Measurements from ENCODE around the gene SUPT3H. TPM values are rescaled to one million over a fixed set of nuclear protein-coding genes. Genes with fewer than 3 reads are reported as not detected.

Gene SUPT3H
- total and polyA plus RNA-seq, 2 donors (not counting 1 experiment from before 2014, with no cell fraction given): 5.5 to 12.4 TPM

GRCh38 chr6:44789061-44789460, 588.7 kb downstream of the SUPT3H start:
- no peak overlapping the region for H2AFZ ChIP-seq (ENCODE audit: insufficient read depth, low read depth, low read length, poor library complexity, severe bottlenecking)
- H3K4me3 ChIP-seq (ENCODE audit: control extremely low read depth in 1 of 5, extremely low read depth in 1 of 5, insufficient read depth in 1 of 5, low read depth in 2 of 5, low read length in 4 of 5): no peak overlapping the region
- H3K27me3 ChIP-seq (replicated peaks in 1 of 4; ENCODE audit: control extremely low read depth in 1 of 4, control insufficient read depth in 3 of 4, insufficient read depth in 4 of 4, low read length in 3 of 4): no peaks in the 10 kb centered on the region
- no peak overlapping the region for H3K27ac ChIP-seq (ENCODE audit: low read length in 2 of 2)
- no peak for TF ChIP-seq EZH2 (IDR thresholded peaks at IDR 0.05; ENCODE audit: borderline replicate concordance, insufficient read depth, low read depth, low read length, poor library complexity, severe bottlenecking)
- TF ChIP-seq CTCF (IDR thresholded peaks at IDR 0.05): no peak
- no peaks in the 10 kb centered on the region for H3K4me1 ChIP-seq (ENCODE audit: control insufficient read depth in 2 of 2, insufficient read depth in 2 of 2, low read length in 2 of 2)
- no peak overlapping the region for H3K9ac ChIP-seq (ENCODE audit: low read length)
- H3K79me2 ChIP-seq (ENCODE audit: control insufficient read depth, insufficient read depth, low read length): no peaks in the 10 kb centered on the region
- CTCF ChIA-PET: no interaction called here
- H3K4me1 Mint-ChIP-seq: no peaks in the 10 kb centered on the region
- POLR2A ChIA-PET: no interaction called here
- no peak overlapping the region for H3K4me2 ChIP-seq (replicated peaks; ENCODE audit: low read depth, low read length, poor library complexity, severe bottlenecking)
- no peak for DNase-seq
- no peak overlapping the region for H3K27ac Mint-ChIP-seq
- no CpG with 5 or more reads among the region's 5 CpGs for WGBS (ENCODE audit: insufficient coverage)
- no peak for ATAC-seq (ENCODE audit: low read depth)
- peaks cover 6% of the 10 kb centered on the region for H3K27me3 Mint-ChIP-seq
- no peak overlapping the region for H3K4me3 Mint-ChIP-seq
- no peaks in the 10 kb centered on the region for H3K9me3 ChIP-seq (ENCODE audit: control extremely low read depth in 1 of 3, control insufficient read depth in 2 of 3, insufficient read depth in 1 of 3, low read length in 2 of 3)
- intact Hi-C loops (cut with micrococcal nuclease): no loop called here
- H4K20me1 ChIP-seq (ENCODE audit: control insufficient read depth, insufficient read depth, low read length, poor library complexity, severe bottlenecking): no peaks in the 10 kb centered on the region
- no peaks in the 10 kb centered on the region for H3K9me3 Mint-ChIP-seq (ENCODE audit: insufficient read depth)
- H3K36me3 ChIP-seq (replicated peaks in 1 of 2; ENCODE audit: control extremely low read depth in 1 of 2, control insufficient read depth in 1 of 2, extremely low read depth in 1 of 2, insufficient read depth in 2 of 2, low read length in 1 of 2): no peaks in the 10 kb centered on the region

- POLR2A ChIA-PET: no interaction called here
- Mint-ChIP-seq H3K4me3 (no peak overlapping the region), H3K9me3 (ENCODE audit: insufficient read depth) (no peaks in the 10 kb centered on the region), H3K4me1 (no peaks in the 10 kb centered on the region), H3K27me3 (peaks cover 6% of the 10 kb centered on the region), H3K27ac (no peak overlapping the region)
- Histone ChIP-seq H3K4me2 (replicated peaks; ENCODE audit: low read depth, low read length, poor library complexity, severe bottlenecking) (no peak overlapping the region), H3K79me2 (ENCODE audit: control insufficient read depth, insufficient read depth, low read length) (no peaks in the 10 kb centered on the region), H3K27ac (ENCODE audit: low read length in 2 of 2) (no peak overlapping the region), H4K20me1 (ENCODE audit: control insufficient read depth, insufficient read depth, low read length, poor library complexity, severe bottlenecking) (no peaks in the 10 kb centered on the region), H3K27me3 (replicated peaks in 1 of 4; ENCODE audit: control extremely low read depth in 1 of 4, control insufficient read depth in 3 of 4, insufficient read depth in 4 of 4, low read length in 3 of 4) (no peaks in the 10 kb centered on the region), H3K4me3 (ENCODE audit: control extremely low read depth in 1 of 5, extremely low read depth in 1 of 5, insufficient read depth in 1 of 5, low read depth in 2 of 5, low read length in 4 of 5) (no peak overlapping the region), H3K9ac (ENCODE audit: low read length) (no peak overlapping the region), H2AFZ (ENCODE audit: insufficient read depth, low read depth, low read length, poor library complexity, severe bottlenecking) (no peak overlapping the region), H3K4me1 (ENCODE audit: control insufficient read depth in 2 of 2, insufficient read depth in 2 of 2, low read length in 2 of 2) (no peaks in the 10 kb centered on the region), H3K9me3 (ENCODE audit: control extremely low read depth in 1 of 3, control insufficient read depth in 2 of 3, insufficient read depth in 1 of 3, low read length in 2 of 3) (no peaks in the 10 kb centered on the region), H3K36me3 (replicated peaks in 1 of 2; ENCODE audit: control extremely low read depth in 1 of 2, control insufficient read depth in 1 of 2, extremely low read depth in 1 of 2, insufficient read depth in 2 of 2, low read length in 1 of 2) (no peaks in the 10 kb centered on the region)
- 93% methylated on average over 6 of the region's 10 CpGs for WGBS (ENCODE audit: insufficient coverage)
- intact Hi-C loops (cut with micrococcal nuclease): no loop called here
- DNase-seq (no peak), ATAC-seq (ENCODE audit: low read depth) (no peak)
- no peak for TF ChIP-seq CTCF (IDR thresholded peaks at IDR 0.05)
- no peak for TF ChIP-seq EZH2 (IDR thresholded peaks at IDR 0.05; ENCODE audit: borderline replicate concordance, insufficient read depth, low read depth, low read length, poor library complexity, severe bottlenecking)
- CTCF ChIA-PET: no interaction called here
These were observed 589.2 kb downstream of the SUPT3H start for GRCh38 chr6:44788387-44788981.

All from B cell (primary cell).